ENCODE results near the gene EHMT2. TPM values are rescaled to one million over a fixed set of nuclear protein-coding genes. Genes with fewer than 3 reads are reported as not detected.
"Not testable (repeated sequence)": the region's sequence is repeated elsewhere in the genome, so short reads cannot be mapped to it uniquely, and the experiment has no call there.

The EHMT2 gene
- polyA plus RNA-seq, 2 of the 4 experiments (the other 2 are of a cell fraction): 15.4 to 32.3 TPM

DNA sequence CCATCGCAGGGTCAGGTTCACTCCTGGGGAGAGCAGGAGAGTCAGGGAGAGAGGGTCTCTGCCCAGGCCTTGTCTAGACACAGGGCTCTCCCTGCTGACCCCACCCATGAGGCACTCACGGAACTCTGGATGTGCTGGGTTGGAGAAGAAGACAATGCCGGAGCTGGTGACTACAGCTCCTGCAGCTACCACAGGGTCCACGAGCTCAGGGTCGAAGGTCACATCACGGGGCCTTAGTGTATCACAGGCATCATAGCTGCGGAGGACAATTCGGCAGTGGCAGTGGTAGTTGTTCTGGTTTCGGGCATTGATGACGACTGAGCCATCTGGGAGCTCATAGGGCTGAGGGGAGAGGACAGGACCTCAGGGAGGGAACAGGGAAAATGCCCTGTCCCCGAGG is 37.6 kb downstream of the EHMT2 start:
- ChIA-PET POLR2A (interaction anchor here (0.6 kb wide), 1 partner anchor 10 kb away, joined by 6 read pairs; no protein-coding TSS in a partner anchor), CTCF (interaction anchor here (1.0 to 1.5 kb wide), 3 partner anchors 20 to 92 kb away, joined by 3 to 5 read pairs (median 4); no protein-coding TSS in a partner anchor)
- Histone ChIP-seq H3K4me2 (no peak overlapping the region), H3K27ac (no peak overlapping the region), H3K9me3 (no peaks in the 10 kb centered on the region), H3K4me1 (peaks cover 4% of the 10 kb centered on the region; the same call in 1 of the 3 replicates), H3K4me3 (no peak overlapping the region)
- DNase-seq (ENCODE audit: low read depth in 1 of 2, low spot score in 1 of 2) (no peak), FAIRE-seq (no peak), ATAC-seq (no peak)
- TF ChIP-seq PHF8 (IDR thresholded peaks at IDR 0.05; ENCODE audit: borderline replicate concordance, low read depth) (no peak), CBX8 (IDR thresholded peaks at IDR 0.05) (no peak), CBX2 (IDR thresholded peaks at IDR 0.05; ENCODE audit: borderline replicate concordance, low read depth) (no peak), NR3C1 (IDR thresholded peaks at IDR 0.05) (no peak), JUNB (IDR thresholded peaks at IDR 0.05) (no peak), HEYL (CRISPR knock-in tag; IDR thresholded peaks at IDR 0.05) (no peak), CHD2 (IDR thresholded peaks at IDR 0.05; ENCODE audit: low read length, partially characterized antibody) (no peak), FOSB (CRISPR knock-in tag; IDR thresholded peaks at IDR 0.05) (no peak), MAFK (IDR thresholded peaks at IDR 0.05; ENCODE audit: partially characterized antibody) (no peak), ZC3H11A (IDR thresholded peaks at IDR 0.05) (no peak), ZNF302 (CRISPR knock-in tag; IDR thresholded peaks at IDR 0.05) (no peak), MYC (IDR thresholded peaks at IDR 0.05; ENCODE audit: borderline replicate concordance, low read length) (no peak), KDM5A (IDR thresholded peaks at IDR 0.05) (no peak), POLR2AphosphoS2 (conservative IDR thresholded peaks at IDR 0.05; ENCODE audit: low read length) (no peak)
- TF ChIP-seq, protein P1, sequence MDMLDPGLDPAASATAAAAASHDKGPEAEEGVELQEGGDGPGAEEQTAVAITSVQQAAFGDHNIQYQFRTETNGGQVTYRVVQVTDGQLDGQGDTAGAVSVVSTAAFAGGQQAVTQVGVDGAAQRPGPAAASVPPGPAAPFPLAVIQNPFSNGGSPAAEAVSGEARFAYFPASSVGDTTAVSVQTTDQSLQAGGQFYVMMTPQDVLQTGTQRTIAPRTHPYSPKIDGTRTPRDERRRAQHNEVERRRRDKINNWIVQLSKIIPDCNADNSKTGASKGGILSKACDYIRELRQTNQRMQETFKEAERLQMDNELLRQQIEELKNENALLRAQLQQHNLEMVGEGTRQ (IDR thresholded peaks at IDR 0.05): no peak
- TF ChIP-seq, protein P2, sequence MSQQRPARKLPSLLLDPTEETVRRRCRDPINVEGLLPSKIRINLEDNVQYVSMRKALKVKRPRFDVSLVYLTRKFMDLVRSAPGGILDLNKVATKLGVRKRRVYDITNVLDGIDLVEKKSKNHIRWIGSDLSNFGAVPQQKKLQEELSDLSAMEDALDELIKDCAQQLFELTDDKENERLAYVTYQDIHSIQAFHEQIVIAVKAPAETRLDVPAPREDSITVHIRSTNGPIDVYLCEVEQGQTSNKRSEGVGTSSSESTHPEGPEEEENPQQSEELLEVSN (IDR thresholded peaks at IDR 0.05; ENCODE audit: borderline replicate concordance, low read depth): no peak
- TF ChIP-seq, protein P3, sequence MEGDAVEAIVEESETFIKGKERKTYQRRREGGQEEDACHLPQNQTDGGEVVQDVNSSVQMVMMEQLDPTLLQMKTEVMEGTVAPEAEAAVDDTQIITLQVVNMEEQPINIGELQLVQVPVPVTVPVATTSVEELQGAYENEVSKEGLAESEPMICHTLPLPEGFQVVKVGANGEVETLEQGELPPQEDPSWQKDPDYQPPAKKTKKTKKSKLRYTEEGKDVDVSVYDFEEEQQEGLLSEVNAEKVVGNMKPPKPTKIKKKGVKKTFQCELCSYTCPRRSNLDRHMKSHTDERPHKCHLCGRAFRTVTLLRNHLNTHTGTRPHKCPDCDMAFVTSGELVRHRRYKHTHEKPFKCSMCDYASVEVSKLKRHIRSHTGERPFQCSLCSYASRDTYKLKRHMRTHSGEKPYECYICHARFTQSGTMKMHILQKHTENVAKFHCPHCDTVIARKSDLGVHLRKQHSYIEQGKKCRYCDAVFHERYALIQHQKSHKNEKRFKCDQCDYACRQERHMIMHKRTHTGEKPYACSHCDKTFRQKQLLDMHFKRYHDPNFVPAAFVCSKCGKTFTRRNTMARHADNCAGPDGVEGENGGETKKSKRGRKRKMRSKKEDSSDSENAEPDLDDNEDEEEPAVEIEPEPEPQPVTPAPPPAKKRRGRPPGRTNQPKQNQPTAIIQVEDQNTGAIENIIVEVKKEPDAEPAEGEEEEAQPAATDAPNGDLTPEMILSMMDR (IDR thresholded peaks at IDR 0.05): no peak
- TF ChIP-seq, protein P4, sequence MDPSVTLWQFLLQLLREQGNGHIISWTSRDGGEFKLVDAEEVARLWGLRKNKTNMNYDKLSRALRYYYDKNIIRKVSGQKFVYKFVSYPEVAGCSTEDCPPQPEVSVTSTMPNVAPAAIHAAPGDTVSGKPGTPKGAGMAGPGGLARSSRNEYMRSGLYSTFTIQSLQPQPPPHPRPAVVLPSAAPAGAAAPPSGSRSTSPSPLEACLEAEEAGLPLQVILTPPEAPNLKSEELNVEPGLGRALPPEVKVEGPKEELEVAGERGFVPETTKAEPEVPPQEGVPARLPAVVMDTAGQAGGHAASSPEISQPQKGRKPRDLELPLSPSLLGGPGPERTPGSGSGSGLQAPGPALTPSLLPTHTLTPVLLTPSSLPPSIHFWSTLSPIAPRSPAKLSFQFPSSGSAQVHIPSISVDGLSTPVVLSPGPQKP (IDR thresholded peaks at IDR 0.05; ENCODE audit: low read depth, low read length): no peak
- 83% methylated on average over 6 of the region's 11 CpGs for WGBS (ENCODE audit: missing lambda C conversion rate)

DNA sequence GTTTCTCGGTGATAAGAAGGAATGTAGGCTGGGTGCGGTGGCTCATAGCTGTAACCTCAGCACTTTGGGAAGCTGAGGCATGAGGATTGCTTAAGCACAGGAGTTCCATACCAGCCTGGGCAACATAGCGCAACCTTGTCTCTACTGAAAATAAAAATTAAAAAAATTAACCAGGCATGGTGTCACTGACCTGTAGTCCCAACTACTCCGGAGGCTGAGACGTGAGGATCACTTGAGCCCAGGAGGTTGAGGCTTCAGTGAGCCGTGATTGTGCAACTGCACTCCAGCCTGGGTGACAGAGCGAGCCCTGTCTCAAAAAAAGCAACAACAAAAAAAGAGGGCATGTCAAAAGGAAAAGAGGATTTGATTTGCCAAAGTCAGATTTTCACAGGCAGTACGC is 38.8 kb downstream of the EHMT2 start:
- CTCF ChIA-PET: interaction anchor here (1.0 kb wide), 1 partner anchor 19 kb away, joined by 3 read pairs; no protein-coding TSS in a partner anchor
- POLR2A ChIA-PET: no interaction called here
- H3K4me1 ChIP-seq: 0 out of 3 replicates have a peak, but pooled peaks cover 4% of the 10 kb centered on the region
- H3K4me3 ChIP-seq: no peak overlapping the region
- WGBS (ENCODE audit: missing lambda C conversion rate): 92% methylated on average over 8 of the region's 8 CpGs
- ATAC-seq (no peak), FAIRE-seq (no peak), DNase-seq (ENCODE audit: low read depth in 1 of 2, low spot score in 1 of 2) (no peak)
- H3K4me2 ChIP-seq: no peak overlapping the region
- H3K9me3 ChIP-seq: no peaks in the 10 kb centered on the region
- no peak overlapping the region for H3K27ac ChIP-seq
- TF ChIP-seq GATA3 (IDR thresholded peaks at IDR 0.05; ENCODE audit: borderline replicate concordance) (no peak), CHD4 (IDR thresholded peaks at IDR 0.05; ENCODE audit: borderline replicate concordance) (no peak), ZSCAN20 (CRISPR knock-in tag; IDR thresholded peaks at IDR 0.05) (no peak), ESRRA (IDR thresholded peaks at IDR 0.05; ENCODE audit: borderline replicate concordance, low read length) (no peak), MYC (IDR thresholded peaks at IDR 0.05; ENCODE audit: borderline replicate concordance, low read length) (no peak), SREBF2 (IDR thresholded peaks at IDR 0.05) (no peak), TP53 (CRISPR knock-in tag; IDR thresholded peaks at IDR 0.05) (no peak), JUN (IDR thresholded peaks at IDR 0.05) (no peak), CBX2 (IDR thresholded peaks at IDR 0.05; ENCODE audit: borderline replicate concordance, low read depth) (no peak), PHF8 (IDR thresholded peaks at IDR 0.05; ENCODE audit: borderline replicate concordance, low read depth) (no peak)
- TF ChIP-seq, protein P2 (IDR thresholded peaks at IDR 0.05; ENCODE audit: borderline replicate concordance, low read depth): no peak
- TF ChIP-seq, protein P3 (IDR thresholded peaks at IDR 0.05): no peak

DNA sequence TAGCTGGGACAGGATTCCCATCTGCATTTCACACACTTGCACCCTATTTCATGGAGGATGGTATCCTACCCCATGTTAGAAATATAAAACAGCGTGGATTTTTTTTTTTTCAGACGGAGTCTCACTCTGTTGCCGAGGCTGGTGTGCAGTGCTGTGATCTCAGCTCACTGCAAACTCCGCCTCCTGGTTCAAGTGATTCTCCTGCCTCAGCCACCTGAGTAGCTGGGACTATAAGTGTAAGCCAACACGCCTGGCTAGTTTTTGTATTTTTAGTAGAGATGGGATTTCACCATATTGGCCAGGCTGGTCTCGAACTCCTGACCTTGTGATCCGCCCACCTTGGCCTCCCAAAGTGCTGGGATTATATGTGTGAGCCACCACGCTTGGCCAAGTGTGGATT is 39.7 kb downstream of the EHMT2 start:
- H3K4me2 ChIP-seq; H3K4me3 ChIP-seq; POLR2A ChIA-PET; ATAC-seq; DNase-seq (ENCODE audit: low read depth in 1 of 2, low spot score in 1 of 2); H3K4me1 ChIP-seq; H3K9me3 ChIP-seq; H3K27ac ChIP-seq; FAIRE-seq: not testable (repeated sequence)
- CTCF ChIA-PET: interaction anchor here (1.1 to 1.2 kb wide), 2 partner anchors 9 to 95 kb away, joined by 3 to 5 read pairs; no protein-coding TSS in a partner anchor
- 90% methylated on average over 8 of the region's 8 CpGs for WGBS (ENCODE audit: missing lambda C conversion rate)

Data from A549 (cell line).